Endodermal cell (in vitro differentiated cells): Measurements from ENCODE around the gene ATF7. TPM values are rescaled to one million over a fixed set of nuclear protein-coding genes. Genes with fewer than 3 reads are reported as not detected.

ENCODE experiments used
- DNase-seq: peaks from one replicate; pipeline ENCODE4 v3.0.0-alpha.2; 2017
- H3K27ac ChIP-seq: 2 replicates; pipeline ENCODE4 v1.5.1; 2013; ENCODE audit warnings: mild to moderate bottlenecking, low read depth, low read length, moderate library complexity
- H3K27me3 ChIP-seq: 2 replicates; pipeline ENCODE4 v1.6.1; 2013; ENCODE audit warnings: mild to moderate bottlenecking, low read length, moderate library complexity; ENCODE audit not compliant: insufficient read depth, control insufficient read depth, poor library complexity, severe bottlenecking
- H3K36me3 ChIP-seq: 2 replicates; pipeline ENCODE4 v1.7.0; 2013; ENCODE audit warnings: mild to moderate bottlenecking, low read length, moderate library complexity; ENCODE audit not compliant: control insufficient read depth, insufficient read depth
- H3K4me1 ChIP-seq: one replicate; pipeline ENCODE4 v1.7.0; 2013; ENCODE audit warnings: low read length; ENCODE audit not compliant: control insufficient read depth, insufficient read depth
- H3K4me3 ChIP-seq: 2 replicates; pipeline ENCODE4 v1.5.1; 2013; ENCODE audit warnings: mild to moderate bottlenecking, low read length, moderate library complexity
- H3K9ac ChIP-seq: 2 replicates; pipeline ENCODE4 v1.6.1; 2013; ENCODE audit warnings: mild to moderate bottlenecking, low read length, moderate library complexity; ENCODE audit not compliant: poor library complexity, severe bottlenecking; ENCODE audit errors: extremely low read depth
- H3K9me3 ChIP-seq: 2 replicates; pipeline ENCODE4 v1.6.1; 2013; ENCODE audit warnings: mild to moderate bottlenecking, low read length, moderate library complexity; ENCODE audit not compliant: control insufficient read depth
- H3K27ac Mint-ChIP-seq: 2 replicates; pipeline ENCODE4 v1.8.0; 2020; ENCODE audit warnings: mixed read lengths
- H3K27me3 Mint-ChIP-seq: 2 replicates; pipeline ENCODE4 v1.8.0; 2021; ENCODE audit warnings: mild to moderate bottlenecking, mixed read lengths; ENCODE audit not compliant: insufficient read depth
- H3K36me3 Mint-ChIP-seq: 2 replicates; pipeline ENCODE4 v1.8.0; 2020; ENCODE audit warnings: low read depth, mixed read lengths
- H3K4me1 Mint-ChIP-seq: 2 replicates; pipeline ENCODE4 v1.8.0; 2020; ENCODE audit warnings: mixed read lengths
- H3K4me3 Mint-ChIP-seq: 2 replicates; pipeline ENCODE4 v1.8.0; 2020; ENCODE audit warnings: mild to moderate bottlenecking, moderate library complexity, mixed read lengths
- H3K9me3 Mint-ChIP-seq: 2 replicates; pipeline ENCODE4 v1.8.0; 2020; ENCODE audit warnings: mild to moderate bottlenecking, mixed read lengths
- CTCF ChIP-seq: fragments of 200-600 bp; sonication (generic); conservative IDR thresholded peaks from 2 replicates; pipeline ENCODE4 v1.5.0; 2021; ENCODE audit warnings: antibody characterized with exemption, mild to moderate bottlenecking
- WGBS, 2 experiments: methylation state at CpG; one replicate each; pipeline versions ENCODE4 v1.1.5 to v1.1.7; 2013; ENCODE audit warnings: missing lambda C conversion rate in 2 of 2, mixed read lengths in 1 of 2; ENCODE audit not compliant: insufficient coverage in 1 of 2, insufficient read length in 1 of 2; 5-methylcytosine and 5-hydroxymethylcytosine counted together
- total RNA-seq, 2 donors: library from RNA; stranded (reverse); fragmentation: NEBNext Ultra II Directional in 1 of 2; extraction: Animal tissue kit (Norgen Biotek cat#: 25700) in 1 of 2; gene quantifications; 2 replicates in 1 of 2; 3 replicates in 1 of 2; pipeline ENCODE4 v1.2.1, GENCODE V29; 2021

Gene ATF7
- total RNA-seq, 2 donors from 2014 or later = 29.0 to 36.6 TPM

GRCh38 chr12:53564278-53564677, 61.9 kb downstream of the ATF7 start:
- no peaks in the 10 kb centered on the region for H3K27me3 Mint-ChIP-seq
- 89 to 98% methylated on average over 1 to 2 of the region's 2 CpGs for WGBS, 2 experiments
- peaks cover 5% of the 10 kb centered on the region for H3K4me1 Mint-ChIP-seq
- TF ChIP-seq CTCF = no peak
- Histone ChIP-seq H3K27me3 (no peaks in the 10 kb centered on the region), H3K36me3 (no peaks in the 10 kb centered on the region), H3K4me3 (no peak overlapping the region), H3K4me1 (no peaks in the 10 kb centered on the region), H3K27ac (no peak overlapping the region), H3K9me3 (no peaks in the 10 kb centered on the region), H3K9ac (no peak overlapping the region)
- no peak overlapping the region for H3K4me3 Mint-ChIP-seq
- no peak for DNase-seq
- H3K36me3 Mint-ChIP-seq = no peaks in the 10 kb centered on the region
- H3K9me3 Mint-ChIP-seq = no peaks in the 10 kb centered on the region
- no peak overlapping the region for H3K27ac Mint-ChIP-seq

- TF ChIP-seq CTCF = no peak
- Mint-ChIP-seq H3K36me3 (no peaks in the 10 kb centered on the region), H3K4me1 (peaks cover 4% of the 10 kb centered on the region), H3K27me3 (no peaks in the 10 kb centered on the region), H3K27ac (no peak overlapping the region), H3K9me3 (no peaks in the 10 kb centered on the region), H3K4me3 (no peak overlapping the region)
- no peak for DNase-seq
- H3K27me3 ChIP-seq = no peaks in the 10 kb centered on the region
- H3K9me3 ChIP-seq = no peaks in the 10 kb centered on the region
- H3K4me3 ChIP-seq = no peak overlapping the region
- no peaks in the 10 kb centered on the region for H3K36me3 ChIP-seq
- H3K27ac ChIP-seq = no peak overlapping the region
- no peak overlapping the region for H3K9ac ChIP-seq
- no peaks in the 10 kb centered on the region for H3K4me1 ChIP-seq
- WGBS, 2 experiments = 94 to 100% methylated on average over 1 to 2 of the region's 2 CpGs
Observed at GRCh38 chr12:53563452-53564028, 62.6 kb downstream of the ATF7 start.

GRCh38 chr12:53561590-53561953, 64.6 kb downstream of the ATF7 start:
- H3K4me3 ChIP-seq = no peak overlapping the region
- H3K36me3 ChIP-seq = no peaks in the 10 kb centered on the region
- H3K9me3 Mint-ChIP-seq = no peaks in the 10 kb centered on the region
- no peak for DNase-seq
- H3K27me3 ChIP-seq = no peaks in the 10 kb centered on the region
- no peak overlapping the region for H3K9ac ChIP-seq
- no peak overlapping the region for H3K4me3 Mint-ChIP-seq
- no CpG with 5 or more reads among the region's 1 CpG for WGBS, 2 experiments
- H3K27me3 Mint-ChIP-seq = no peaks in the 10 kb centered on the region
- TF ChIP-seq CTCF = no peak
- H3K4me1 ChIP-seq = no peaks in the 10 kb centered on the region
- no peaks in the 10 kb centered on the region for H3K36me3 Mint-ChIP-seq
- no peaks in the 10 kb centered on the region for H3K4me1 Mint-ChIP-seq
- no peak overlapping the region for H3K27ac ChIP-seq
- H3K9me3 ChIP-seq = no peaks in the 10 kb centered on the region
- no peak overlapping the region for H3K27ac Mint-ChIP-seq
